IPS DF 6.9 (cell line): ENCODE measurements around the gene SOCS2.
"Not testable (repeated sequence)": the region's sequence is repeated elsewhere in the genome, so short reads cannot be mapped to it uniquely, and the experiment has no call there.

ENCODE experiments used
- DNase-seq: peaks from one replicate; pipeline ENCODE4 v3.0.0-alpha.2; 2013; ENCODE audit warnings: low read depth, low spot score
- H3K27ac ChIP-seq: one replicate; pipeline ENCODE4 v1.5.1; 2013; ENCODE audit warnings: low read length, control low read depth
- H3K27me3 ChIP-seq: 2 replicates; pipeline ENCODE4 v1.6.1; 2013; ENCODE audit warnings: mild to moderate bottlenecking, low read length; ENCODE audit not compliant: control insufficient read depth, insufficient read depth
- H3K36me3 ChIP-seq: 2 replicates; pipeline ENCODE4 v1.6.1; 2013; ENCODE audit warnings: low read length; ENCODE audit not compliant: control insufficient read depth, insufficient read depth
- H3K4me1 ChIP-seq: 2 replicates; pipeline ENCODE4 v1.6.1; 2013; ENCODE audit warnings: low read length; ENCODE audit not compliant: control insufficient read depth, insufficient read depth
- H3K4me3 ChIP-seq: 2 replicates; pipeline ENCODE4 v1.5.1; 2013; ENCODE audit warnings: mild to moderate bottlenecking, low read length
- H3K9me3 ChIP-seq: 2 replicates; pipeline ENCODE4 v1.6.1; 2013; ENCODE audit warnings: low read length, inconsistent platforms; ENCODE audit not compliant: control insufficient read depth, insufficient read depth
- WGBS: extraction: QIAGEN DNeasy Blood & Tissue Kit; methylation state at CpG from one replicate; pipeline ENCODE4 v1.1.7; 2013; ENCODE audit warnings: mixed read lengths, missing lambda C conversion rate; ENCODE audit not compliant: insufficient read length, insufficient coverage; 5-methylcytosine and 5-hydroxymethylcytosine counted together

SOCS2 gene

GRCh38 chr12:93612776-93613175 lies 40.3 kb downstream of the SOCS2 start:
- no peak for DNase-seq
- Histone ChIP-seq H3K27me3 (no peaks in the 10 kb centered on the region), H3K36me3 (no peaks in the 10 kb centered on the region), H3K4me1 (peaks cover 4% of the 10 kb centered on the region; the same call in 1 of the 2 replicates), H3K4me3 (no peak overlapping the region), H3K27ac (no peak overlapping the region), H3K9me3 (no peaks in the 10 kb centered on the region)
- no CpG with 5 or more reads among the region's 4 CpGs for WGBS

GRCh38 chr12:93614917-93615596 lies 42.6 kb downstream of the SOCS2 start:
- Histone ChIP-seq H3K27me3 (no peaks in the 10 kb centered on the region), H3K9me3 (no peaks in the 10 kb centered on the region), H3K4me1 (peaks cover 4% of the 10 kb centered on the region; the same call in 1 of the 2 replicates), H3K4me3 (no peak overlapping the region), H3K36me3 (no peaks in the 10 kb centered on the region), H3K27ac (no peak overlapping the region)
- no CpG with 5 or more reads among the region's 2 CpGs for WGBS
- no peak for DNase-seq

GRCh38 chr12:93616584-93617101 lies 44.2 kb downstream of the SOCS2 start:
- H3K4me3 ChIP-seq = no peak overlapping the region
- DNase-seq = peak; percentile 54
- H3K4me1 ChIP-seq = peaks cover 4% of the 10 kb centered on the region; the same call in 1 of the 2 replicates
- H3K9me3 ChIP-seq = no peaks in the 10 kb centered on the region
- no peaks in the 10 kb centered on the region for H3K27me3 ChIP-seq
- no peak overlapping the region for H3K27ac ChIP-seq
- no CpG with 5 or more reads among the region's 8 CpGs for WGBS
- H3K36me3 ChIP-seq = no peaks in the 10 kb centered on the region

- Histone ChIP-seq H3K36me3 (no peaks in the 10 kb centered on the region), H3K9me3 (no peaks in the 10 kb centered on the region), H3K4me1 (peaks cover 4% of the 10 kb centered on the region; the same call in 1 of the 2 replicates), H3K4me3 (no peak overlapping the region), H3K27me3 (no peaks in the 10 kb centered on the region), H3K27ac (no peak overlapping the region)
- no CpG with 5 or more reads among the region's 8 CpGs for WGBS
- no peak for DNase-seq
Measured at GRCh38 chr12:93618891-93619410, 46.5 kb downstream of the SOCS2 start.

- no peak for DNase-seq
- peaks cover under 1% of the 10 kb centered on the region; the same call in 1 of the 2 replicates for H3K4me1 ChIP-seq
- H3K4me3 ChIP-seq = no peak overlapping the region
- WGBS = no CpG with 5 or more reads among the region's 2 CpGs
- no peaks in the 10 kb centered on the region for H3K27me3 ChIP-seq
- no peaks in the 10 kb centered on the region for H3K9me3 ChIP-seq
- no peaks in the 10 kb centered on the region for H3K36me3 ChIP-seq
- no peak overlapping the region for H3K27ac ChIP-seq
Measured at GRCh38 chr12:93621986-93622385, 49.5 kb downstream of the SOCS2 start.

- WGBS = no CpG with 5 or more reads among the region's 2 CpGs
- no peaks in the 10 kb centered on the region for H3K36me3 ChIP-seq
- H3K4me1 ChIP-seq = no peaks in the 10 kb centered on the region
- no peak overlapping the region for H3K4me3 ChIP-seq
- no peak overlapping the region for H3K27ac ChIP-seq
- no peaks in the 10 kb centered on the region for H3K27me3 ChIP-seq
- no peaks in the 10 kb centered on the region for H3K9me3 ChIP-seq
- no peak for DNase-seq
Measured at GRCh38 chr12:93622485-93622884, 50.0 kb downstream of the SOCS2 start.

GRCh38 chr12:93624595-93625294 lies 52.3 kb downstream of the SOCS2 start:
- WGBS = no CpG with 5 or more reads among the region's 2 CpGs
- no peak for DNase-seq
- H3K36me3 ChIP-seq = no peaks in the 10 kb centered on the region
- no peak overlapping the region for H3K27ac ChIP-seq
- H3K4me1 ChIP-seq = no peaks in the 10 kb centered on the region
- H3K4me3 ChIP-seq = no peak overlapping the region
- no peaks in the 10 kb centered on the region for H3K9me3 ChIP-seq
- no peaks in the 10 kb centered on the region for H3K27me3 ChIP-seq

GRCh38 chr12:93625295-93625645 lies 52.8 kb downstream of the SOCS2 start:
- not testable (repeated sequence) for H3K4me3 ChIP-seq, DNase-seq, H3K27me3 ChIP-seq, H3K36me3 ChIP-seq, H3K4me1 ChIP-seq, H3K27ac ChIP-seq, H3K9me3 ChIP-seq
- WGBS = no CpG with 5 or more reads among the region's 8 CpGs

GRCh38 chr12:93626160-93626559 lies 53.7 kb downstream of the SOCS2 start:
- WGBS = no CpG with 5 or more reads among the region's 4 CpGs
- Histone ChIP-seq H3K27me3 (no peaks in the 10 kb centered on the region), H3K27ac (no peak overlapping the region), H3K4me3 (no peak overlapping the region), H3K4me1 (no peaks in the 10 kb centered on the region), H3K36me3 (no peaks in the 10 kb centered on the region), H3K9me3 (no peaks in the 10 kb centered on the region)
- DNase-seq = no peak
